Ramos (cell line): ENCODE results near the gene MYO5C.

ENCODE experiments used
- in situ Hi-C: fragments of 300-500 bp; cut with MboI; formaldehyde crosslinking; loops from one replicate; pipeline ENCODE4 v1.14.3; 2022; ENCODE audit warnings: low sequenced_read_pairs; ENCODE audit not compliant: unreplicated experiment

The MYO5C gene

DNA sequence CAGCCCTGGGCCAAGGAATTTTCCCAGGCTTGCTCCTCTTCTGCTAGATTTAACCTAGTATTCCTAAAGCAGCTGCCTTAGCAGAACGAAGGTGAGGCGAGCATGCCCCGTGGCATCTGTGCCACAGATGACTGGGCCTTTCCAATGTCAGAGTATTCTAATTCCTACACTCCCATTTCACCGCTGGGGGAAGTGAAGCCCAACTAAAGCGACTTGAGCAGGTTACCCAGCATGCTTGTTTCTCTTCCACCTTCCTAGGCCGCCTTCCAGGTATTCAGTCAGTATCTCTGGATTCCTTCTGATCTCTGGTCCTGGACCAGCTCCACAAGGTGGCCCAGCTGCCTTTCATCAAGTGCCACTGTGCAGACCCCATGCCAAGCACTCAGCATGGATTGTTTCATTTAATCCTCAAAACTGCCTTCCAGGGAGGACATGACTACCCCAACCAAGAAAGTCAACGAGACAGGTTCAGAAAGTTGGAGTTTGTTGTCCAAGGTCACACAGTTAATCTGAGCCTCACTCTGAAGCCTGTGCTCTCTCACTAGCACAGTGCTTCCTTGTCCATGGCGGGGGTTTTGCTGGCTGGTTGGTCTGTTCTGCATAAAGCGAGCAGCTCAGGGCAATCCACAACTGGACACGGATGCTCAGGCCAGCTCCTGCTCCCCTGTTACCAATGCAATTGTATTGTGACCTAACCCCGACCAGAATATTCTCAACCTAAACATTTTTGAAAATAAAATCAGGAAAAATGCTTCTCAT is 15.1 kb downstream of the MYO5C start:
- in situ Hi-C loops = no loop called here

- in situ Hi-C loops = no loop called here
Observed at GRCh38 chr15:52278636-52279367, 16.8 kb downstream of the MYO5C start.

DNA sequence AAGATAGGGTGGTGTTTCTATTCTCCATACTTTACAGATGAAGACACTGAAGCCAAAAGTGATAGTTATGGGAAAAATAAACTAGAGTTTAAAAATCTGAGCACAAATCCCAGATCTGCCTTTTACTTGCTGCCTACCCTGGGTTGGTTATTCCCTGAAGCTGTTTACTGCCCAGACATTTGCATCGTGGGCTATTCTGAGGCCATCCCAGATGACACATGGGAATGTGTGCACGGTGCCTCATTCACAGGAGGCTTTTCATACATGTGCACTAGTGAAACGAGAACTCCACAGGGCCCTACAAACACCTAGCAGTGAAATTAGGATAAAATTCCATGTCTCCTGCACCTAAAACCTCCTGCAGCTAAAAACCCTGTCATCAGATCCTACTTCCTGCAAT is 17.5 kb downstream of the MYO5C start:
- in situ Hi-C loops = no loop called here

DNA sequence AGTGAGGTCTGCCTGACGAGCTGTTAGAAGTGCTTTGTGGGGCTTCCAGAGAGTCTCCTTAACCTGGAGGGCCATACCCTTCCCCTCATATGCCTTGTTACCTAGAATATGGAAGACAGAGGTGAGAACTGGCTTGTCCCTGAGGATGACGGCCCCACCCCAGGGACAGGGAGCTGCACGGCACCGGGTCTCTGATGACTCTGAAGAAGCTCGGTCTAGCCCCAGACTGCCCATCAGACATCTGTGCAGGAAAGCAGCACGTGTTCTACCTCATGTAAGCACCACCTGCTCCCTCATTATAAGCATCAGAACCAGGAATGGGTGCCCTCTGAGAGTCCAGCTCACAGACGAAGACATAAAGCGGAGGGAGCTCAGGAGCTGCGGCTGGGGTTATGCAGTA is 18.0 kb downstream of the MYO5C start:
- in situ Hi-C loops = no loop called here

DNA sequence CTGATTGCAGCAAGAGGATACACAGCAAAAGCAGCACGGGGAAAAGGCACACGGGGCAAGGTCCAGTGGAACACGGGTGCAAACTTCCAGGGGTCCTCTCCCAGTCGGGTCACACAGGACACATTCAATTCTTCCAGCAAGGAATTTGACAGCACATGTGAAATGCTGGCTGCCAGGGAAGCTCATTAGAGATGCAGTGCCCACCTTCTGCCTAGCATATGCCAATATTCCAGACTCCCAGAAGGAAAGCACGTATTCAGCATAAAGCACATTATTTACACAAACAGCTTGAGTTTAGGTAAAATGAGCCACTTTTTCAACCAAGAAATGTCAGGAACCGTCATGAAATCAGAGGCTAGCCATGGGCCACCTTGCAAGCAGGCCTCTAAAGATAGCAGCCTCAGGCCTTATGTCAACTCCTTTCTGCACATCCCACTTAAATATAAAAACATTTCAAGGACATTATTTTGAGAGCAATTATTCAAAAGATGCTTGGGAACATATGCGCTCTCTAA is 19.3 kb downstream of the MYO5C start:
- in situ Hi-C loops = no loop called here

DNA sequence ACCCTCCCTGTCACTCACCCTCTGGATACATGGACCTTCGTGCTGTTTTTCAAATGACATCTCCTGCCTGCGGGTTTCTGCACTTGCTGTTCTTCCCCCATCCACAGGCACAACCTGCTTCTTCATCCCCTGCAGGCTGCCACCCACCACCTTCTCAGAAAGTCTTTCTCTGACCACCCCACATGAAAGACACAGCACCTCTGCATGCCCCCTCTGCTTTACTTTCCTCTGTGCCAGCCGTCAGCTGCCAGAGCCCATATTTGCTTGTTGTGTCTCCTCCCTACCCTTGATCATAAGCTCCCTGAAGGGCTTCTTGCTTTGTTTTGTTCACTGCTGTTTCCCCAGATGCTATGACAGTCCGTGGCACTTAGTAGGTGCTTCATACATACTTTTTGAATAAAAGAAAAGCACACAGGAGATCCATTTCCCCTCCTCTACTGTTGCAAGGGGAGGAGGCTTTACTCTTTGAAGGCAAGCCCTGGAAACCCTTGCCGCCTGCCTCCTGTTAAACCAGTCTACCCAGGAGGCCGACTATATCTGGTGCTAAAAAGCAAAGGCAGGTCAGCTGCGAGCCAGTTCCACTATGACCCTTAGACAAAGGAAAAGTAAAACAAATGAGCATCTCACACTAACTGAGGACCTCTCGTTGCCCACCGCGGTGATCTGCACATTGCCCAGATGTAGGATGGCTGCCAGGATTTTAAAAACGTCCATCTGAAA is 31.9 kb downstream of the MYO5C start:
- in situ Hi-C loops = no loop called here

- in situ Hi-C loops = no loop called here
Observed at GRCh38 chr15:52262364-52262763, 33.2 kb downstream of the MYO5C start.

DNA sequence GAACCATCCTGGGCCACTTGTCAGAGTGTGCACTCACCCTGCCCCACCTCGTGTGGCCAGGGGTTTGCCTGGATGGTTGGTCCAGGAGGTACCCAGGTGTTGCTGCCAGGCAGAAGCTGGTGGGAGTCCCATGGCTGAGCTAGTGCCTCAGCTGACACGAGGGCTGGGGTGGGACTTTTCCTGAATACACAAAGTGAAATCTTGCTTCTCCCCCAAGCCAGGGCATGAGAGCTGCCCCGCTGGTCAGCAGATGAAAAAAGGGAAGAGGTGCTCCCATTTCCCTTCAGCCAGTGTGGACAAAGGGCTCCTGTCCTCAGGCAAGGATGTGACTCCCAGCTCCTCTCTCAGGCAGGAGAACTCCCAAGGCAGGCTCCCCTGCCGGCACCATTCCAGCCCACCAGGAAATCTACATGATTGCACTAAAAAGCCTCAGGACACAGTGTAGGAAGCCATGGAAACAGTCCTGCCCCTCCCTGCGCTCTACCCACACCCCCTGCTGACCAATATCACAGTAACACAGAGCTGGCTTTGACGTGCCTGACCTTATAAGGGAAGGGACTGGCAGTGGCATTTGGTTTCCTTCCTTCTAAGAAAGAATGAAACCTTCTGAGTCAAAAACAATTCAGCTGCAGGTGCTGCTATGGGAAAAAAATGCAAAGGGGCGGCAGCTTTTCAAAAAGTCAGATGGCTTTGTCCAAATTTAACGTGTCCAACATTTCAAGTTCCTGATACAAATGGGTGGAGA is 33.9 kb downstream of the MYO5C start:
- in situ Hi-C loops = no loop called here

- in situ Hi-C loops = no loop called here
Observed at GRCh38 chr15:52261026-52261425, 34.6 kb downstream of the MYO5C start.

DNA sequence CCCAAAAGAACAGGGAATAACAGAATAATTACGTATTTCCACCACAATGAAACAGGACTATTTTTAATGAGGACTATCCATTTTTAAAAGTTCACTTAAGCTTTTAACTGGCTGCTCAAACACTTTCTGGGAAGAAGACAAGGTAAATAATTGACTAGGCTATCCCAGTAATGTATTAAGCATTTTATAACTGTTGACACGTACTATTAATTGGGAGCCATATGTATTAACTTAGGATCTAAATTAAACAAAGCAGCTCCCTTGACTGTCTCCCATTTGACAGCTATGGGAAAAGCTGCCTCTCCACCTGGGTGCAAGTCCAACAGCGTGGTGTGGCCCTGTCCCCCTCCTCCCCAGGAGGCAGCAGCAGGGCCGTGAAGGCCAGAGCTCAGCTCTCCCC is 36.1 kb downstream of the MYO5C start:
- in situ Hi-C loops = no loop called here

- in situ Hi-C loops = no loop called here
Observed at GRCh38 chr15:52258461-52258860, 37.1 kb downstream of the MYO5C start.

DNA sequence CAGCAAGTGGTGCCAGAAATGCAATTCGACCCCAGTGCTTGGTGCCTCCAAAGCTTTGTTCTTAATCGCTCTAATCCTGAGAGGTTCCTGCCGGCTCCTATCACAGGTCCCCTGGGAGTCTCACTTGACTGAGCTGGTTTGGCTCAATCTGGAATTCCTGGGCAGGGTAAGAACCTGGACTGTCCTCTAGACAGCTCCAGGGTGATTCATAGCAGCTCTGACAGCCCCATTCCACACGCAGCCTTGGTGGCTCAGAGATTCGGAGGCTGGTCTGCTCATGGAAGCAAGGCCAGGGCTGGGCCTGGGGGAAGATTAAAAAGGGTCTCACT is 37.9 kb downstream of the MYO5C start:
- in situ Hi-C loops = no loop called here

DNA sequence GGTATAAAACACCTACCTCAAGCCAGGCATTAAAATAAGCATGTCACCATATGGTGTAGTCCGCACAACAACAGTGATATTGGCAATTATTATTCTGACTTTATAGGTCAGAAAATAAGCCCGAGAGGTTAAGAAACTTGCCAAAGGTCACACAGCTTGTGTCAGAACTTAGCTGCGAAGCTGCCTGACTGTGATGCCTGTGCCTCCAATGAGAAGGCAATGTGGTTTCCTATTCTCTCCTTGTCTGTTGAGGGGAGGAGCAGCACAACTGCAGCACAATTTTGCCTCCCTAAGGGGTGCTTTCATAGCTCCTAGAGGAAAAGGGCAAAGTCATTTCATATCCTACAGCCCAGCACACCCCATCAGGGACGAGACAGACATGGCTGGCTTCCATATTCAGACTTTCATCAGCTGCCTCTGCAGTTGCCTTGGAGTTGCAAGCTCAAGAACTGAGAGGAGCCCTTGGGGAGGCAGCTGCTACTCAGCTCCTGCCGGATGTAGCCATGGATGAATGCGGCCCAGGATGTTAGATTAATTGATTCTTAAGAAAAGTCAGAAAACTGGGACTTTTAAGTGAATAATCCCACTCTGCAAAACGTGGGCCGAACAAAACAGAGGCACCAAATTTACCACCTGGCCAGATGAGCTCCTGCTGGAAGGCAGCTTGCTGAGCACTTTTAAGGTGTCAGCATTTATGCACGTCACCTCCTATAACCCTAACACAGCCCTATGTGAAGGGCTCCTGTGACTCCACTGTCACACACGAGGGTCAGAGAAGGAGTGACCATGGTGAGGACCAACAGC is 38.5 kb downstream of the MYO5C start:
- in situ Hi-C loops = no loop called here

DNA sequence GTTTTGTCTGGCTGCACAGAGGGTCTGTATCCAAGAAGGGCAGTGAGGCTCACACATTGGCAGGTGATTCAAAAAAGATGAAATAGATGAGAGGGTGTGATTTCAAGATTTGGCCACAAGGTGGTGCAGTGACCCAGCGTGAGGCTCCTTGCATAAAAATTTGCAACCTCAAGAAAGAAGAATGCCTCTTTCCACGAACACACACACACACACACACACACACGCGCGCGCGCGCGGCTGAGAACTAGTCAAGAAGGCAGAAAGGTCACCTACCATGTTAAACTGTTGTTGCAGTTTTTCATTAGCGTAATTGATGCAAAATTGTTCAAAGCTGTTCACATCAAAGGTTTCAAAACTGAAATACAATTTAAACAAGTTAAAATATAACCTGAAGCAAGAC is 39.2 kb downstream of the MYO5C start:
- in situ Hi-C loops = no loop called here

- in situ Hi-C loops = no loop called here
Observed at GRCh38 chr15:52255935-52256334, 39.7 kb downstream of the MYO5C start.

- in situ Hi-C loops = no loop called here
Observed at GRCh38 chr15:52255008-52255407, 40.6 kb downstream of the MYO5C start.

GRCh38 chr15:52254391-52254790 is 41.2 kb downstream of the MYO5C start:
- in situ Hi-C loops = loop anchor here (5.0 kb wide), 1 partner anchor 478 kb away; no protein-coding TSS in a partner anchor

GRCh38 chr15:52252781-52253180 is 42.8 kb downstream of the MYO5C start:
- in situ Hi-C loops = loop anchor here (5.0 kb wide), 1 partner anchor 480 kb away; no protein-coding TSS in a partner anchor

- in situ Hi-C loops = loop anchor here (5.0 kb wide), 1 partner anchor 481 kb away; no protein-coding TSS in a partner anchor
Observed at GRCh38 chr15:52251144-52251860, 44.3 kb downstream of the MYO5C start.
